Activated CD4-positive, alpha-beta memory T cell treated with anti-CD3 and anti-CD28 coated beads for 36 hours (primary cell): ENCODE results near the gene TAT. TPM values are rescaled to one million over a fixed set of nuclear protein-coding genes. Genes with fewer than 3 reads are reported as not detected.

Experiments
- CTCF ChIA-PET: fragments of 350-600 bp; sonication (Branson Sonifier 250); formaldehyde crosslinking; loops from one replicate; lab custom pipeline; 2021; ENCODE audit warnings: antibody characterized with exemption, inconsistent platforms; lab: Charles Lee
- POLR2A ChIA-PET: fragments of 350-600 bp; sonication (Branson Sonifier 250); formaldehyde crosslinking; loops from one replicate; lab custom pipeline; 2021; ENCODE audit warnings: antibody characterized with exemption; lab: Charles Lee
- DNase-seq: peaks from one replicate; pipeline ENCODE4 v3.0.0-alpha.2; 2020
- H3K27ac Mint-ChIP-seq: one replicate; pipeline ENCODE4 v1.8.0; 2021; ENCODE audit warnings: mixed read lengths
- H3K27me3 Mint-ChIP-seq: one replicate; pipeline ENCODE4 v1.8.0; 2021; ENCODE audit warnings: mixed read lengths
- H3K36me3 Mint-ChIP-seq: one replicate; pipeline ENCODE4 v1.8.0; 2021; ENCODE audit warnings: mixed read lengths
- H3K4me1 Mint-ChIP-seq: one replicate; pipeline ENCODE4 v1.8.0; 2021; ENCODE audit warnings: low read depth, mixed read lengths
- H3K4me3 Mint-ChIP-seq: one replicate; pipeline ENCODE4 v1.8.0; 2021; ENCODE audit warnings: mild to moderate bottlenecking, mixed read lengths
- H3K9me3 Mint-ChIP-seq: one replicate; pipeline ENCODE4 v1.8.0; 2021; ENCODE audit warnings: mixed read lengths
- intact Hi-C: fragments of 100-400 bp; cut with micrococcal nuclease; formaldehyde crosslinking; loops from one replicate; pipeline ENCODE4 v1.15.1; 2023
- total RNA-seq, 2 experiments: library from RNA; stranded (reverse); gene quantifications; one replicate each; pipeline ENCODE4 v1.2.3, GENCODE V29; 2021

The TAT gene
- total RNA-seq, 2 experiments from 2014 or later, result not detected

DNA sequence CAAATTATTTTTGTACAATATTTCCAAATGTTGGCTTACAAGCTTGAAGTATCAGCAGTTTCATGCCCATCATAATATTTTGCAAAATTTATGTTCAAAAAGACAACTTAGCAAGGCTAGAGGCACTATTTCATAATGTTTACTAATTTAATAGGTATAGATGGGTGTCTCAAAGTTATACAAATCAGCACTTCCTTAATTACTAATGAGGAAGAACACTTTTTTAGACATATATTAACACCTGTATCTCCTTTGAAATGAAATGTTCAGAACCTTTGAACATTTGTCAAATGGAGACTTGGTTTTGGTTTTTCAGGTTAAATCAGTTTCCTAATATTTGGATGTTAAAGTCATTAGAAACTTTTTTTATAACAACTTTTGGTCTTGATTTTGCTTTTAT, 2.2 kb downstream of the TAT start:
- Mint-ChIP-seq H3K4me3 (no peak overlapping the region), H3K9me3 (no peaks in the 10 kb centered on the region), H3K27me3 (peaks cover 12% of the 10 kb centered on the region), H3K4me1 (no peaks in the 10 kb centered on the region), H3K36me3 (no peaks in the 10 kb centered on the region), H3K27ac (no peak overlapping the region)
- no peak for DNase-seq
- CTCF ChIA-PET, result interaction anchor here (2.3 kb wide), 1 partner anchor 36 kb away, joined by 15 read pairs; no protein-coding TSS in a partner anchor
- POLR2A ChIA-PET, result no interaction called here
- intact Hi-C loops, result no loop called here

DNA sequence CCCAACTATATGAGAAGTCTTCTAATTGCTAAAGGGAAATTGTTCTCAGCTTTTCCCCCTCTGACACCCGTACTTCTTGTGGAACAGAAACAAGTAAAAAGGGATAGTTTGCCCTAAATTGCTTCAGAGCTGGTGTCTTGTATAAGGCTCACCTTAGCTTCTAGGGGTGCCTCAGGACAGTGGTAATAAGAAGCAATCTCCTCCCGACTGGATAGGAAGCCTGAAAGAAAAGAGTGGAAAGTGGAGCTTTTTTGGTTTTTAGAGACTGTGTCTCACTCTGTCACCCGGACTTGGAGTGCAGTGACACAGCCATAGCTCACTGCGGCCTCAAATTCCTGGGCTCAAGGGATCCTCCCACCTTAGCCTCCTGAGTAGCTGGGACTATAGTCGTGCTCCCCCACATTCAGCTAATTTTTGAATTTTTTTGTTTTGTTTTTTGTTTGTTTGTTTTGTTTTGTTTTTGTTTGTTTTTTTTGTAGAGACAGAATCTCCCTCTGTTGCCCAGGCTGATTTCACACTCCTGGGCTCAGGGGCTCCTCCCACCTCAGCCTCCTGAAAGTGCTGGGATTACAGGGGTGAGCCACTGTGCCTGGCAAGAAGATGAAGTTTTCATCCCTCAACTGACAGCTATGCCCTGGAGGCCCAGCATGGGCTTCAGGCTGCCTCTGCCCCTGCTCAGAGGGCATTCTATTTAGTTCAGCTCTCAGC, 3.4 kb downstream of the TAT start:
- intact Hi-C loops, result no loop called here
- H3K36me3 Mint-ChIP-seq, result no peaks in the 10 kb centered on the region
- H3K9me3 Mint-ChIP-seq, result no peaks in the 10 kb centered on the region
- ChIA-PET CTCF (interaction anchor here (1.6 to 2.3 kb wide), 2 partner anchors 9 to 37 kb away, joined by 5 to 15 read pairs; no protein-coding TSS in a partner anchor), POLR2A (interaction anchor here (1.3 kb wide), 1 partner anchor 9 kb away, joined by 4 read pairs; no protein-coding TSS in a partner anchor)
- H3K27me3 Mint-ChIP-seq, result peaks cover 12% of the 10 kb centered on the region
- H3K4me3 Mint-ChIP-seq, result no peak overlapping the region
- H3K27ac Mint-ChIP-seq, result no peak overlapping the region
- DNase-seq, result no peak
- no peaks in the 10 kb centered on the region for H3K4me1 Mint-ChIP-seq

DNA sequence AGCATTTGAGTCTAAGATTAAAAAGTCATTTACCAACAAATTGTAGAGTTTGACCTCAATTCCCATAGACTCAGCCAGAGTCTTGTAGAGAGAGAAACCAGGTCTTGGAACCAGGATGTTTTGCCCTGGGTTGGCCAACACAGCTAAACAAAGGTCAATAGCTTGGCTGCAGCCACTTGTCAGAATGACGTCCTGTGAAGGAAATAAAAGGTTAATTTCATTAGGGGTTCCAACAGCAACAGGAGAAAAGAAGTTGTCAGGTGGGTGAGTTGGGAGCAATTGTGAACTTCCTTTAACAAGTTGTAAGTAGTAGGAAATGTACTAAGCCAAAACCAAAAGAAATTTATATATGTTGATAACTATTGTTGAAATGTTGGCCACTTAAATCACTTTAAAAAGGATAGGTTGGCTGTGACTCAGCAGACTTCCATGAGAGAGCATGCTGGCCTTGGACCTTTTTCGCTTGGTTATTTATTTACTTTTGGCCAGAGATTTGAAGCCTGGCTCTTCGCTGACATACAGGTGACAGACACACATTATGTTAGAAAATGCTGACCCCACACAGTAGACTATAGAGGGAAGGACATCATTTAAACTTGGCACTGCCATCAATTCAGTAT, 4.3 kb downstream of the TAT start:
- DNase-seq, result no peak
- H3K36me3 Mint-ChIP-seq, result no peaks in the 10 kb centered on the region
- ChIA-PET CTCF (interaction anchor here (1.6 to 2.3 kb wide), 2 partner anchors 8 to 38 kb away, joined by 5 to 15 read pairs; no protein-coding TSS in a partner anchor), POLR2A (interaction anchor here (1.3 kb wide), 1 partner anchor 8 kb away, joined by 4 read pairs; no protein-coding TSS in a partner anchor)
- no peaks in the 10 kb centered on the region for H3K4me1 Mint-ChIP-seq
- H3K9me3 Mint-ChIP-seq, result no peaks in the 10 kb centered on the region
- intact Hi-C loops, result no loop called here
- H3K4me3 Mint-ChIP-seq, result no peak overlapping the region
- no peak overlapping the region for H3K27ac Mint-ChIP-seq
- H3K27me3 Mint-ChIP-seq, result peaks cover 10% of the 10 kb centered on the region

DNA sequence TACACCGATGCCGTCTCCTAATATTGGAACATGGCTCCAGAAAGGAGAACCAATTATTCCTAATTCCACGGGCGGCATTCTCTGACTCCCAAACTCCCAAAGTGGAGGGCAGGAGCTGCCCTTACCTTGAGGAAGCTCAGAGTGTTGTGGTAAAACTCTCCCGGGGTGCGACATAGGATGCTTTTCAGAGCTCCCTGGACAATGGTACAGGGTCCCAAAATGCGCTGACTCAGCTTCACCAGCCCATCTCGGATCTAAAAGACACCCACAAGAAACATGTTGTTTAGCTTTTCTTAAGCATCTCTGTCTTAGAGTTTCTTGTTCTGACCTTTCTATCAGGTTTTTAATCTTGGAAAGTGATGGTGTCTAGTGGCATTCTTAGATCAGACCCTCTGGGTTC, 6.7 kb downstream of the TAT start:
- Mint-ChIP-seq H3K9me3 (no peaks in the 10 kb centered on the region), H3K27me3 (peaks cover 5% of the 10 kb centered on the region), H3K27ac (no peak overlapping the region), H3K4me3 (no peak overlapping the region), H3K4me1 (peaks cover 9% of the 10 kb centered on the region), H3K36me3 (no peaks in the 10 kb centered on the region)
- ChIA-PET CTCF (interaction anchor here (1.2 kb wide), 1 partner anchor 41 kb away, joined by 5 read pairs; no protein-coding TSS in a partner anchor), POLR2A (no interaction called here)
- DNase-seq, result no peak
- intact Hi-C loops, result no loop called here

DNA sequence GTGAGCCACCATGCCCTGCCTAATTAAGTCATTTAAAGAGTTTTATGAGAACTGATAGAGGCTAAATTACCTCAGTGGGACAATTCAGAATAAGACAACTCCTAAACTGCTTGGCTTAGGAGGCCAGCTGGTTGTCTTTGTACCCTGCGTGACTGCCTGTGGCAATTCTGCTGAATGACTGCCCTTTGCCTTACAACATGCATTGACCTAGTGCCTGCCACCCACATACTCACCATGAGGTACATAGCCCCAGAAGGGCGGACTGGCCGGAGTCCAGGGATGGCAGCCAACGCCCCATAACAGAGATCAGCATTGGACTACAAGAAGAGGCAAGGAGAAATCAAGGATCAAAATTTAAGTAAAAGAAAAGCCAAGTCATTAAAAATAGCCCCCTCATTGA, 7.3 kb downstream of the TAT start:
- POLR2A ChIA-PET, result no interaction called here
- intact Hi-C loops, result loop anchor here (10.0 kb wide), 1 partner anchor 315 kb away; the partner anchor contains the start of gene ZNF821
- peaks cover 5% of the 10 kb centered on the region for H3K27me3 Mint-ChIP-seq
- no peaks in the 10 kb centered on the region for H3K9me3 Mint-ChIP-seq
- CTCF ChIA-PET, result interaction anchor here (0.7 to 1.3 kb wide), 3 partner anchors 33 to 157 kb away, joined by 3 to 5 read pairs (median 4); no protein-coding TSS in a partner anchor
- no peak for DNase-seq
- no peak overlapping the region for H3K4me3 Mint-ChIP-seq
- no peak overlapping the region for H3K27ac Mint-ChIP-seq
- no peaks in the 10 kb centered on the region for H3K36me3 Mint-ChIP-seq
- peaks cover 9% of the 10 kb centered on the region for H3K4me1 Mint-ChIP-seq

DNA sequence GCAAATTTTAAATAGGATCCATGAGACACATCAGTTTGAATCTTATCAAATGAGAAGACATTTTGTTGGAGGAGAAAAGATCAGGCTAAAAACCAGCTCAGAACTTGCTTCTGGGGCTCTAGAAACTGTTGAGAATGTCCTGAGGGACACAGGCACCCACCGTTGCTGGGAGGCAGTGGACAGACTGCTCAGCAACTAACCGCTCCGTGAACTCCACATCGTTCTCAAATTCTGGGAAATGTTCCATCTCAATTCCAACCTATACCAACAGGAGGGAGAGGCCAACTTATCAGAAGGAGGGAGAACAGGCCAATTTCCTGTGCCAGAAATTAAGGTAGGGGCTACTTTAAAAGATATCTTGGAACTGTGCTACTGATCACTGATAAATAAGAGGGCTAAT, 8.3 kb downstream of the TAT start:
- no peak overlapping the region for H3K4me3 Mint-ChIP-seq
- POLR2A ChIA-PET, result no interaction called here
- H3K27ac Mint-ChIP-seq, result no peak overlapping the region
- intact Hi-C loops, result loop anchor here (10.0 kb wide), 1 partner anchor 316 kb away; the partner anchor contains the start of gene ZNF821
- peaks cover 5% of the 10 kb centered on the region for H3K27me3 Mint-ChIP-seq
- DNase-seq, result no peak
- peaks cover 14% of the 10 kb centered on the region for H3K4me1 Mint-ChIP-seq
- CTCF ChIA-PET, result interaction anchor here (0.9 to 1.3 kb wide), 2 partner anchors 42 to 156 kb away, joined by 3 to 4 read pairs; no protein-coding TSS in a partner anchor
- H3K9me3 Mint-ChIP-seq, result no peaks in the 10 kb centered on the region
- H3K36me3 Mint-ChIP-seq, result no peaks in the 10 kb centered on the region

DNA sequence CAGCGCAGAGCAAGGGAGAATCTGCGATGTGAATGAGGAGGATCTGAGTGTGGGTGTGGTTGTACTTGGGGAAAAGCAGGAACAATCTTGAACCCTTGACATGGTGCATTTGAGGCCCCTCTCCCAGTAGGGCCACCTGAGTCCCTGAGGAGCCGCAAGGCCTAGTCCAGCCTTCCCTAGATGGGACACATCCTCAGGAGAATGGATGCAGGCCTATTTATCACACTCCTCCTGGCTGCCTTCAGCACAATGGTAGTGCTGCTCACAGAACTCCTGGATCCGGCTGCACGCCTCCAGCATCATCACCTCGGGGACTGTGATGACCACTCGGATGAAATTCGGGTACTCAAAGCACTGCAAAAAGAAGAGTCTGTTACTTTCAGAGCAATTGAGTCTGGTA, 9.0 kb downstream of the TAT start:
- Mint-ChIP-seq H3K27ac (no peak overlapping the region), H3K36me3 (no peaks in the 10 kb centered on the region), H3K4me1 (peaks cover 14% of the 10 kb centered on the region), H3K27me3 (peaks cover 3% of the 10 kb centered on the region), H3K4me3 (no peak overlapping the region), H3K9me3 (peaks cover under 1% of the 10 kb centered on the region)
- POLR2A ChIA-PET, result no interaction called here
- CTCF ChIA-PET, result interaction anchor here (0.9 to 4.0 kb wide), 2 partner anchors 42 to 43 kb away, joined by 3 to 97 read pairs; no protein-coding TSS in a partner anchor
- DNase-seq, result no peak
- intact Hi-C loops, result loop anchor here (10.0 kb wide), 1 partner anchor 317 kb away; the partner anchor contains the start of gene ZNF821

DNA sequence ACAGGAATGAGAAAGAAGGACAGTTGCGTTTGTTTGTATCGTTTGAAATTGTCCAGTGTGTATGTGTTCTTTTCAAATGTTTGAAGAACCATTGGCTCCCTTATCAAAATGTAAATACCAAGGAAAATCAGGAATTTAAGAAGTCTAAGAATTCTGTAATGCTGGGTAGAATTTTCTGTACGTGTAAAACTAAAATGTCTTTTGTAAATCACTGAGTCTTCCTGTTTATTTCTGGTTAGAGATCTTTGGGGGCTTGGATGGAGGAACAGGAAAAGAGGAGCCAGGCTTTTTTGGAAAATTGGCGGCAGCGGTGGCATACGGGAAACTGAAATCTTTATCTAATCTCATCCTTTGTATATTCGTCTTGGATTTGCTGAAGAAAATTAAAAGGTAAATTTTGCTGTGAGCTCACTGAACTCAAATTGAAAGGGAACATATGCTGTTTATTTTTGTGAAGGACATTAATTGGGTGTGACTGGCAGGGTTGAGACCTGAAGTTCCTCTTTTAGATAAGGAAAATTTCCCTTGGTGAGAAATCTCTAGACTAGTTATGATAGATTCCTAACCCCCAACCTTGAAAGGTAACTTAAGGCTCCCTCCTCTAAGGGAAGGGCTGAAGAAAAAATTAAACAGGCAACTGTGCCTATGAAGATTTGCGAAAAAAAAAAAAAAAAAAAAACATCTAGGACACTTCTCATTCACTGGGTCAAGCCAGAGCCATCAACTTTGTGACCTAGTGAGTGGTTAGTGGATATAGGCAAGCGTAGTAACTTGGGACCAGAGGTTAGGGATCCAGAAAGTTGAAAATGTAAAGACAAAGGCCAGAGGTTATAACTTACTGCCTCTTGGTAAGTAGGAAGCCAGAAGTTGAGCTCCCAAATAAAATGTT, 10.8 kb downstream of the TAT start:
- peak overlapping the region; percentile 92 for H3K27ac Mint-ChIP-seq
- no peaks in the 10 kb centered on the region for H3K27me3 Mint-ChIP-seq
- ChIA-PET POLR2A (interaction anchor here (0.6 kb wide), 1 partner anchor 136 kb away, joined by 3 read pairs; no protein-coding TSS in a partner anchor), CTCF (interaction anchor here (0.6 to 4.0 kb wide), 8 partner anchors 10 to 532 kb away, joined by 3 to 97 read pairs (median 4); partner anchors contain the start of genes TAT and ZNF23)
- peaks cover 14% of the 10 kb centered on the region for H3K4me1 Mint-ChIP-seq
- intact Hi-C loops, result loop anchor here (1.0 to 10.0 kb wide), 5 partner anchors 45 to 527 kb away; partner anchors contain the start of genes DHODH, DHX38, TXNL4B and ZNF821
- DNase-seq, result no peak
- peaks cover 6% of the 10 kb centered on the region for H3K36me3 Mint-ChIP-seq
- peak overlapping the region; percentile 79 for H3K4me3 Mint-ChIP-seq
- peaks cover 15% of the 10 kb centered on the region for H3K9me3 Mint-ChIP-seq

DNA sequence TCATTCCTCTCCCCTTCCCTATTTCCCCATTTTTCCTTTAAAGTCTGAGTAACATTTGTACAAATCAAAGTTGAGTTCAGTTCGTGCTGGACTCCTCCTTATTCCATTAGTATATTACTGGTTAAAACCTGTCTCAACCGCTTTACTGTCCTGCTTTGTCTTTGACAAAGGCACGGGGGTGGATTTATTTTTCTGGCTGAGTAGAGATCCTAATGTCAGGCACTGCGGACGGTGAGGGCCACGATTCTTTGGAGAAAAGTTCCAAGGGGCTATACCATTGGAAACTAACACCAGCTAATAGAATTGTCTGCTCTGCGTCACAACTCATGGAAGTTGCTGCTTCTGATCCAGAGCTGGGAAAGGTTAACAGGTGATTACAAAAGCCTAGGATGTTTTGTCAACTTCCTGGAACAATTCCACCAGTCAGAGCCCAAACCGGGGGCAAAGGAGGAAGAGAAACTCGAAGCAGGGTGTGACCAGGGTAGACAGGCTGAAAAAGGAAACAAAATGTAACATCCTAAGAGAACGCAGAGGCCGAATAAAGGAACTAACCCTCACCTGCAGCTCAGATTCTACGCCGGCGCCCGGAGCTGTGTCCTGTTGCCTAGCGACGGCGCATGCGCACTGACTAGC, 12.4 kb downstream of the TAT start:
- Mint-ChIP-seq H3K27ac (peak overlapping the region; percentile 92), H3K9me3 (peaks cover 15% of the 10 kb centered on the region), H3K4me3 (peak overlapping the region; percentile 79), H3K4me1 (peaks cover 14% of the 10 kb centered on the region), H3K27me3 (no peaks in the 10 kb centered on the region), H3K36me3 (peaks cover 6% of the 10 kb centered on the region)
- intact Hi-C loops, result loop anchor here (1.0 to 10.0 kb wide), 2 partner anchors 159 to 320 kb away; partner anchors contain the start of gene ZNF821
- CTCF ChIA-PET, result interaction anchor here (0.7 to 4.0 kb wide), 13 partner anchors 9 to 419 kb away, joined by 3 to 97 read pairs (median 4); partner anchors contain the start of gene ZNF23
- POLR2A ChIA-PET, result interaction anchor here (0.6 to 0.9 kb wide), 4 partner anchors 9 to 383 kb away, joined by 3 to 4 read pairs (median 3); no protein-coding TSS in a partner anchor
- no peak for DNase-seq

DNA sequence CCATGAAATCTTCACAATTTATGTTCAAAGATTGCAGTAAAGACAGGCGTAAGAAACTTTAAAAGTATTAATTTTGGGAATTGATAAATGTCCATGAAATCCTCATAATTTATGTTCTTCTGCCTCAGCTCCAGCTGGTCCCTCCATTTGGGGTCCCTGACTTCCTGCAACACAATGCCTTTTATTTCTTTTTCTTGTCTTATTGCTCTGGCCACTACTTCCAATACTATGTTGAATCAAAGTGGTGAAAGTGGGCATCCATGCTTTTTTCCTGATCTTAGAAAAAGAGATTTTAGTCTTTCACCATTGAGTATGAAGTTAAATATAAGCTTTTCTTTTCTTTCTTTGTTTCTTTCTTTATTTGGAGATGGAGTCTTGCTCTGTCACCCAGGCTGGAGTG, 14.3 kb downstream of the TAT start:
- ChIA-PET CTCF (interaction anchor here (1.3 kb wide), 1 partner anchor 48 kb away, joined by 10 read pairs; no protein-coding TSS in a partner anchor), POLR2A (interaction anchor here (0.7 kb wide), 1 partner anchor 24 kb away, joined by 3 read pairs; no protein-coding TSS in a partner anchor)
- Mint-ChIP-seq H3K4me3 (no peak overlapping the region), H3K27me3 (no peaks in the 10 kb centered on the region), H3K27ac (no peak overlapping the region), H3K36me3 (peaks cover 6% of the 10 kb centered on the region), H3K4me1 (peaks cover 14% of the 10 kb centered on the region), H3K9me3 (peaks cover 15% of the 10 kb centered on the region)
- no peak for DNase-seq
- intact Hi-C loops, result loop anchor here (10.0 kb wide), 1 partner anchor 322 kb away; the partner anchor contains the start of gene ZNF821
